ENCODE results near the gene DMBT1. TPM values are rescaled to one million over a fixed set of nuclear protein-coding genes. Genes with fewer than 3 reads are reported as not detected.

The DMBT1 gene
- total RNA-seq, 4 donors from 2014 or later: 0.10 to 0.13 TPM; not detected in 2

GRCh38 chr10:122647383-122647968 lies 86.9 kb downstream of the DMBT1 start:
- 80 to 97% methylated on average over 1 to 3 of the region's 3 CpGs for WGBS, 2 donors
- DNase-seq: no peak
- Histone ChIP-seq H3K27ac (no peak overlapping the region), H3K9me3 (no peaks in the 10 kb centered on the region), H3K4me1 (no peaks in the 10 kb centered on the region), H3K36me3 (no peaks in the 10 kb centered on the region), H3K4me3 (replicated peaks in 1 of 3) (no peak overlapping the region), H3K27me3 (no peaks in the 10 kb centered on the region)
- intact Hi-C loops (cut with DNase I): loop anchor here (10.0 kb wide), 1 partner anchor 57 kb away; no protein-coding TSS in a partner anchor
- TF ChIP-seq, protein P1, sequence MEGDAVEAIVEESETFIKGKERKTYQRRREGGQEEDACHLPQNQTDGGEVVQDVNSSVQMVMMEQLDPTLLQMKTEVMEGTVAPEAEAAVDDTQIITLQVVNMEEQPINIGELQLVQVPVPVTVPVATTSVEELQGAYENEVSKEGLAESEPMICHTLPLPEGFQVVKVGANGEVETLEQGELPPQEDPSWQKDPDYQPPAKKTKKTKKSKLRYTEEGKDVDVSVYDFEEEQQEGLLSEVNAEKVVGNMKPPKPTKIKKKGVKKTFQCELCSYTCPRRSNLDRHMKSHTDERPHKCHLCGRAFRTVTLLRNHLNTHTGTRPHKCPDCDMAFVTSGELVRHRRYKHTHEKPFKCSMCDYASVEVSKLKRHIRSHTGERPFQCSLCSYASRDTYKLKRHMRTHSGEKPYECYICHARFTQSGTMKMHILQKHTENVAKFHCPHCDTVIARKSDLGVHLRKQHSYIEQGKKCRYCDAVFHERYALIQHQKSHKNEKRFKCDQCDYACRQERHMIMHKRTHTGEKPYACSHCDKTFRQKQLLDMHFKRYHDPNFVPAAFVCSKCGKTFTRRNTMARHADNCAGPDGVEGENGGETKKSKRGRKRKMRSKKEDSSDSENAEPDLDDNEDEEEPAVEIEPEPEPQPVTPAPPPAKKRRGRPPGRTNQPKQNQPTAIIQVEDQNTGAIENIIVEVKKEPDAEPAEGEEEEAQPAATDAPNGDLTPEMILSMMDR (IDR thresholded peaks at IDR 0.05): no peak
- no peak for TF ChIP-seq POLR2A (IDR thresholded peaks at IDR 0.05)

DNA sequence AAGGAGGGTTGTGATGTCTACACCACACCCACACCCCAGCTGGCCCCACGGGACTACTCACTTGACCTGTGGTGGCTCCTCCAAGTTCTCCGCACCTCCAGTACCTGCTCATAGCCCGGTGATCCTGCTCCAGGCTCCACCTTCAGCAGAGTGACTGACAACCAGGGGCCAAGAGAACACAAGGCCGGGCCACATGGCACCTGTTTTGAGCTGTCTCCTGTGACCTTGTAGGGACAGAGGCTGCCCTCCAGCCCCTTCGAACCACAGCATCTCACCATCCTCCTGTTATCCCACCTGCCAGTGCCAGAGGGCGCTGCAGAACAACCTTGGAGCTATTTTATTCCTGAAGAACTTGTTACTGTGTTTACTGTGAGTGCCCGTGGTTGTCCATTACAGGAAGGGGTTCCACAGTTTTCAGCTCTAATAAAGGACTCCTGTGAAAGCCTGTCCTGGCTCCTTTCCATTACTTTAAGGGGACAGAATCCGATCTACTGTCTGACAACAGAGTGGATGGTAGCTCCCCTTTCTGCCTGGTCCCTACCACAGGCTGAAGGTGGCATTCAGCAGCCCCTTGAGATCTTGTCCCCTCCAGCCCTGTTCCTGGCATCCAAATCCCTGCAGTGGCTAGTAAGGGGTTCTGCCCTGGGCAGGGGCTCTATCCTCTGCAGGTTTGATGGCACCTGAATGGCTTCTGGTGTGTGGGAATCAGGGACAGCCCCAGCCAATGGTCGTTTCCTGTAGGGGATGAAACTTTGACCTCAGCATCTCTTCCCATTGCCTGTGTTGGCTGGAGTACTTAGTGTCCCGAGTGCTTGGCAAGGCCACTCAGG lies 88.3 kb downstream of the DMBT1 start:
- WGBS, 2 donors: 15 to 23% methylated on average over 6 to 10 of the region's 10 CpGs
- no peak overlapping the region for H3K27ac ChIP-seq
- no peak overlapping the region for H3K4me3 ChIP-seq (replicated peaks in 1 of 3)
- intact Hi-C loops (cut with DNase I): loop anchor here (10.0 kb wide), 1 partner anchor 56 kb away; no protein-coding TSS in a partner anchor
- peak; percentile 45 to 50 for DNase-seq
- no peaks in the 10 kb centered on the region for H3K36me3 ChIP-seq
- no peaks in the 10 kb centered on the region for H3K27me3 ChIP-seq
- no peaks in the 10 kb centered on the region for H3K4me1 ChIP-seq
- H3K9me3 ChIP-seq: no peaks in the 10 kb centered on the region
- TF ChIP-seq, protein P1 (IDR thresholded peaks at IDR 0.05): peak; percentile 21 to 64 (median 55)
- TF ChIP-seq POLR2A (IDR thresholded peaks at IDR 0.05): no peak

DNA sequence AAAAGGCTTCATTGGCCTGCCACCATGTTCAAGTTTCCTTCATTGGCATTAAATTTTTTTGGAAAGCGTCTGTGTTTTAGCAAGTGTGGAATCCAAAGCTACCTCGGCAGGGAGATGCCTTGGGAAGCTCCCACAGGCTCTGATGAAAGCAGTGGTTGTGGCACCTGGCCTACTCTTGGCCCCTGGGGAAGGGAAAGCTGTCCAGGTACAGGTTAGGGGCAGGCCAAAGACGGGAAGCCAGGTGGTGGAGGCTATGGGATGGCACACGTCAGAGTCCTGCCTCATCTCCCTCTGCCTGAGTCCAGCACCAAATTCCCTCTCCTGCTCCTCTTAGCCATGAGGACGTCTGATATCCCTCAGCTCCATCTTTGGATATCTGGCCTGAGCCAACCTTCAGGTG lies 89.3 kb downstream of the DMBT1 start:
- no peak overlapping the region for H3K27ac ChIP-seq
- WGBS, 2 donors: 84 to 93% methylated on average over 5 of the region's 5 CpGs
- H3K36me3 ChIP-seq: no peaks in the 10 kb centered on the region
- no peaks in the 10 kb centered on the region for H3K27me3 ChIP-seq
- no peaks in the 10 kb centered on the region for H3K9me3 ChIP-seq
- H3K4me3 ChIP-seq (replicated peaks in 1 of 3): no peak overlapping the region
- intact Hi-C loops (cut with DNase I): loop anchor here (10.0 kb wide), 1 partner anchor 55 kb away; no protein-coding TSS in a partner anchor
- TF ChIP-seq, protein P1 (IDR thresholded peaks at IDR 0.05): no peak
- TF ChIP-seq POLR2A (IDR thresholded peaks at IDR 0.05): no peak
- H3K4me1 ChIP-seq: no peaks in the 10 kb centered on the region
- no peak for DNase-seq

DNA sequence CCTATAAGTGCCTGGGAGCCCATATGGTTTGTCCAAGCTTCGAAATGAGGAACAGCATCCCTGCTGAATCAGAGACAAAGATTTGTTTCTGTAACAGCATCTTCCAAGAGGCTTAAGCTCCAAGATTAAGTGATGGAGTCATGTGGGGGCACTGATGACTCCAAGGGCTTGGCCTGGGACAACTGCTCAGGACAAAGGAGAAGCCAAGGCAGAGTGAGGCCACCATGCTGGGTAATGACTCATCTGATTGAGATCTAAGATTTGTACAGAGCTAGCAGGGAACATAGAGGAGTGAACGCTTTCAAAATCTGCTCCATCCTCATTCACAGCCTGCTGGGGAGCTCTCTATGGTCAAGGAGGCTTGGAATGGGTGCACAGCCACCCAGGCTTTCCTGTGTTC lies 89.8 kb downstream of the DMBT1 start:
- Histone ChIP-seq H3K27me3 (no peaks in the 10 kb centered on the region), H3K36me3 (no peaks in the 10 kb centered on the region), H3K4me1 (no peaks in the 10 kb centered on the region), H3K4me3 (replicated peaks in 1 of 3) (no peak overlapping the region), H3K9me3 (no peaks in the 10 kb centered on the region), H3K27ac (no peak overlapping the region)
- TF ChIP-seq, protein P1 (IDR thresholded peaks at IDR 0.05): no peak
- TF ChIP-seq POLR2A (IDR thresholded peaks at IDR 0.05): no peak
- 76 to 85% methylated on average over 2 of the region's 2 CpGs for WGBS, 2 donors
- no peak for DNase-seq
- intact Hi-C loops (cut with DNase I): no loop called here
